ENCODE results near the gene GNE. TPM values are rescaled to one million over a fixed set of nuclear protein-coding genes. Genes with fewer than 3 reads are reported as not detected.

Gene GNE
- total RNA-seq, 1 donor from 2014 or later = 22.7 TPM

GRCh38 chr9:36173861-36174260 lies 84.4 kb downstream of the GNE start:
- Mint-ChIP-seq H3K4me3 (no peak overlapping the region), H3K9me3 (no peaks in the 10 kb centered on the region), H3K27ac (no peak overlapping the region), H3K27me3 (ENCODE audit: insufficient read depth) (peaks cover 9% of the 10 kb centered on the region), H3K4me1 (ENCODE audit: low read depth) (peaks cover 6% of the 10 kb centered on the region), H3K36me3 (ENCODE audit: low read depth) (no peaks in the 10 kb centered on the region)
- intact Hi-C loops (cut with micrococcal nuclease) = no loop called here
- DNase-seq (ENCODE audit: low spot score) = no peak

- Mint-ChIP-seq H3K4me3 (no peak overlapping the region), H3K4me1 (ENCODE audit: low read depth) (no peaks in the 10 kb centered on the region), H3K27me3 (ENCODE audit: insufficient read depth) (peaks cover 19% of the 10 kb centered on the region), H3K9me3 (no peaks in the 10 kb centered on the region), H3K36me3 (ENCODE audit: low read depth) (no peaks in the 10 kb centered on the region), H3K27ac (no peak overlapping the region)
- DNase-seq (ENCODE audit: low spot score) = no peak
- intact Hi-C loops (cut with micrococcal nuclease) = no loop called here
Measured at GRCh38 chr9:36170531-36170930, 87.7 kb downstream of the GNE start.

GRCh38 chr9:36169708-36170107 lies 88.5 kb downstream of the GNE start:
- Mint-ChIP-seq H3K27ac (no peak overlapping the region), H3K27me3 (ENCODE audit: insufficient read depth) (peaks cover 25% of the 10 kb centered on the region), H3K4me1 (ENCODE audit: low read depth) (peaks cover 7% of the 10 kb centered on the region), H3K36me3 (ENCODE audit: low read depth) (no peaks in the 10 kb centered on the region), H3K4me3 (no peak overlapping the region), H3K9me3 (no peaks in the 10 kb centered on the region)
- intact Hi-C loops (cut with micrococcal nuclease) = no loop called here
- no peak for DNase-seq (ENCODE audit: low spot score)

- Mint-ChIP-seq H3K9me3 (no peaks in the 10 kb centered on the region), H3K4me1 (ENCODE audit: low read depth) (peaks cover 8% of the 10 kb centered on the region), H3K27me3 (ENCODE audit: insufficient read depth) (peaks cover 27% of the 10 kb centered on the region), H3K4me3 (no peak within 1 kb of the TSS), H3K36me3 (ENCODE audit: low read depth) (no peaks in the 10 kb centered on the region), H3K27ac (no peak within 1 kb of the TSS)
- no peak for DNase-seq (ENCODE audit: low spot score)
- intact Hi-C loops (cut with micrococcal nuclease) = no loop called here
Measured at GRCh38 chr9:36169166-36169565, 89.1 kb downstream of the GNE start, which contains the start of gene CCIN. Gene CCIN (plus strand): TSS chr9:36169388. CDS start chr9:36169503, 115 bp downstream.

GRCh38 chr9:36166168-36166927 lies 91.9 kb downstream of the GNE start:
- H3K4me1 Mint-ChIP-seq (ENCODE audit: low read depth) = peaks cover 9% of the 10 kb centered on the region
- no peak overlapping the region for H3K27ac Mint-ChIP-seq
- peak; percentile 83 for DNase-seq (ENCODE audit: low spot score)

DNA sequence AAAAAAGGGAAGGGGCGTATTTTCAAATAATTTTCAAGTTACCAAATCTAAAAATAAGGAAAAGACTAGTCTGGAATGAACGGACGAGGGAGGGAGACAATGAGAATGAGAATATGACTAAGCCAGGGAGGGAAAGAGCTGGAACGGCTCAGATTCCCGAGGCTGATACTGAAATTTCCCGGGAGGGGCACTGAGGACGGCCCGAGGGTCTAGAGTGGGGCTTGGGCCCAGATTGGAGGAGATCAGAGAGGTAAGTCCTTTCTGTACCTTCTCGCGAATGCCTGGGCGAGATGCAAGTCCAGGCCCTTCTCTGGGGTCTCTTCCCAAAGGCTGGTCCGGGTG lies 92.5 kb downstream of the GNE start:
- Mint-ChIP-seq H3K9me3 (no peaks in the 10 kb centered on the region), H3K27me3 (ENCODE audit: insufficient read depth) (peaks cover 21% of the 10 kb centered on the region), H3K4me1 (ENCODE audit: low read depth) (peaks cover 13% of the 10 kb centered on the region), H3K27ac (no peak overlapping the region), H3K4me3 (no peak overlapping the region), H3K36me3 (ENCODE audit: low read depth) (peaks cover 12% of the 10 kb centered on the region)
- intact Hi-C loops (cut with micrococcal nuclease) = loop anchor here (1.0 kb wide), 6 partner anchors 14 to 210 kb away; partner anchors contain the start of genes CLTA and GLIPR2
- no peak for DNase-seq (ENCODE audit: low spot score)

More at GRCh38 chr9:36166168-36166927, 91.9 kb downstream of the GNE start:
- H3K27me3 Mint-ChIP-seq (ENCODE audit: insufficient read depth) = peaks cover 21% of the 10 kb centered on the region
- H3K36me3 Mint-ChIP-seq (ENCODE audit: low read depth) = peaks cover 7% of the 10 kb centered on the region
- H3K9me3 Mint-ChIP-seq = no peaks in the 10 kb centered on the region
- peak overlapping the region; percentile 72 for H3K4me3 Mint-ChIP-seq
- intact Hi-C loops (cut with micrococcal nuclease) = loop anchor here (1.0 kb wide), 6 partner anchors 15 to 211 kb away; partner anchors contain the start of genes CLTA and GLIPR2

- Mint-ChIP-seq H3K36me3 (ENCODE audit: low read depth) (peaks cover 15% of the 10 kb centered on the region), H3K27me3 (ENCODE audit: insufficient read depth) (peaks cover 21% of the 10 kb centered on the region), H3K27ac (no peak overlapping the region), H3K4me1 (ENCODE audit: low read depth) (peaks cover 13% of the 10 kb centered on the region), H3K4me3 (peak overlapping the region; percentile 30), H3K9me3 (no peaks in the 10 kb centered on the region)
- intact Hi-C loops (cut with micrococcal nuclease) = no loop called here
- DNase-seq (ENCODE audit: low spot score) = no peak
Measured at GRCh38 chr9:36164989-36165388, 93.3 kb downstream of the GNE start.

Other genes starting within 250 kb of the GNE start
- gene RECK, start 221.5 kb downstream of the GNE start, total RNA-seq = 3.8 and 4.4 TPM in 2 replicates
- gene GLIPR2, start 121.7 kb downstream of the GNE start, total RNA-seq = 26.3 and 27.5 TPM in 2 replicates
- gene CCIN, start 89.1 kb downstream of the GNE start, total RNA-seq = not detected in 2 replicates
- gene CLTA, start 67.5 kb downstream of the GNE start, total RNA-seq = 175 and 182 TPM in 2 replicates
- 31.5 and 35.0 TPM in 2 replicates for gene RNF38, start 141.8 kb upstream of the GNE start, total RNA-seq